Tongue (tissue), 2 donors: Measurements from ENCODE around the gene PFDN1. TPM values are rescaled to one million over a fixed set of nuclear protein-coding genes. Genes with fewer than 3 reads are reported as not detected.
A peak's percentile ranks its signal among the peaks of the same experiment; 100 is the strongest.

ENCODE experiments used
- DNase-seq: peaks from one replicate; pipeline ENCODE4 v3.0.0-alpha.2; 2015
- total RNA-seq: library from RNA; depleted of rRNA; stranded (reverse); fragments of >200 nt; gene quantifications from one replicate; pipeline ENCODE4 v1.2.3, GENCODE V29; 2014

PFDN1 gene
- total RNA-seq, 1 donor from 2014 or later: 64.2 TPM

DNA sequence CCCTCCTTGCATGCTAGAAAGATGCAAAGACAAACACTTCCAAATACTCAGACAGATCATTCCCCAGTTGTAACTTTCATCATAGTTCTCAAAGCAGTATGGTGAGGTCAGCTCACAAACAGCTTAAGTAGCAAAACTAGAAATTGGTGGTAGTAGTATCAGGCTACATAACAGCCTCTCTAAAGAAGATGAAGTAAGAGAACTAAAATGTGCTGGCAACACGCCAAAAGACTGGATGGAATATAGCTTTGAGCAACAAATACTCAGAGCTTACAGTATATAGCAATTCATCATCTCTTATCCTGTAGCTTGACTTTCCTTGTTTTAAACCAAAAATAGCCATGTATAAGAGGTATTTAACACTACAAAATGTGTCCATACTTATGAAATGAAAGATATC is 7.5 kb downstream of the PFDN1 start:
- DNase-seq: peak; percentile 93

DNA sequence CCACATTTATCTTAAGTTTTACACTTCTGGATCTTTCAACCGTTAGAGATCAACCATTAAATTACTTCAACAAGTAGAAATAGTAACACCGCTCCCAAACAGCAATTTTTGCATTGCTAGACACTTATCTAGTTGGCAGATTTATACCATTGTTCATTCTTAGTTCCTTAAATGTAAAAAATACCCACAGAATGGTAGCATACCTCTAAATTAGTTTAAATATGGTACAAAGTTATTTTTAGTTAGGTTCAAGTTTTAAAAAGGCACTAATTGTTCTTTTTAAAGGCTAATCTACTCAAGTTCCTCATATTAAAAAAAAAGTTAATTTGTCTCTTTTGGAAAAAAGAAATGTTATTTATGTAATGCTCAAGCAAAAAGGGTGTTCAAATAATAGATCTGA is 8.1 kb downstream of the PFDN1 start:
- DNase-seq: no peak

DNA sequence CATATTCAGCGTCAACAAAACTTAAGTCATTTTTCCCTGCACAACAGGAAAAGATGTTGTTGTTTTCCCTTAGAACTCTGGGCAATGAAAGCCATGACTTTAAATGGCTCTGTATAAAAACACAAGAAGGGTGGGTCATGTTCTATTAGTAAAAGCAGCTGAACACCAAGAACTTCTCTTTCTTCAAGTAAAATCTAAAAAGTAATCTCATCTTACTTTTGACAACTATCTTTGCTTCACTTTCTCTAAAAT is 9.1 kb downstream of the PFDN1 start:
- no peak for DNase-seq

DNA sequence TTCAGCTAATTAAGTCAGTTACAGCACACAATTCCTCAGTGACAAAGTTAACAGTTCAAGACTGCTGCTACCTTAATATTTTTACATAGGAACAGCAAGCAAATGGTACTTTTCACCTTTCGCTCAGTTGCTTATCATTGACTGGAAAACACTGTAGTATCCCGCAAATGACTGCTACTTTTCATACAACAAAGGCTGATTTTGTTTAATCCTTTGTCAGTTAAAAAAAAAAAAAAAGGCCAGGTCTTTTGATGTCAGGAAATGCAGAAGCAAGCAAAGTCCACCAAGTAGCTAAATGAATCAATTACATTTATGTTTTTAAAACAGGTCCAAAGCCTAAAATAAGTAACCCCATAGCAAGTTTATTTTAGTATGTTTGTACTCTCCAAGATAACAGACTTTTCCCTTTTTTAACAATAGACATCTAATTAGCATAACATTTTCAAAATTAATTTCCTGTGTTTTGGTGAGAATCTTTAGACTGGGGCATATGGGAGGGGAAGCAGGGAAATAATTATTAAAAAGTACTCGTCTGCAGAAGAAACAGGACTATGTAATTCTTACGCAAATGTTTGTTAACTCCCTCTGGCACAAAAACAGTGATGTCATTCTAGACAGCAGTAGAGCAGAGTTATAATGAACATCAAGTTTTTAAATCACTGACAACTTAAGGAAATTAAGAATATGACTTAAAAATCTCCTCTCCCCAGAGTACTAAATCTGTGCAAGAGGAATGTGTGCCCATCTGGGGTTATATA is 9.6 kb downstream of the PFDN1 start:
- no peak for DNase-seq

DNA sequence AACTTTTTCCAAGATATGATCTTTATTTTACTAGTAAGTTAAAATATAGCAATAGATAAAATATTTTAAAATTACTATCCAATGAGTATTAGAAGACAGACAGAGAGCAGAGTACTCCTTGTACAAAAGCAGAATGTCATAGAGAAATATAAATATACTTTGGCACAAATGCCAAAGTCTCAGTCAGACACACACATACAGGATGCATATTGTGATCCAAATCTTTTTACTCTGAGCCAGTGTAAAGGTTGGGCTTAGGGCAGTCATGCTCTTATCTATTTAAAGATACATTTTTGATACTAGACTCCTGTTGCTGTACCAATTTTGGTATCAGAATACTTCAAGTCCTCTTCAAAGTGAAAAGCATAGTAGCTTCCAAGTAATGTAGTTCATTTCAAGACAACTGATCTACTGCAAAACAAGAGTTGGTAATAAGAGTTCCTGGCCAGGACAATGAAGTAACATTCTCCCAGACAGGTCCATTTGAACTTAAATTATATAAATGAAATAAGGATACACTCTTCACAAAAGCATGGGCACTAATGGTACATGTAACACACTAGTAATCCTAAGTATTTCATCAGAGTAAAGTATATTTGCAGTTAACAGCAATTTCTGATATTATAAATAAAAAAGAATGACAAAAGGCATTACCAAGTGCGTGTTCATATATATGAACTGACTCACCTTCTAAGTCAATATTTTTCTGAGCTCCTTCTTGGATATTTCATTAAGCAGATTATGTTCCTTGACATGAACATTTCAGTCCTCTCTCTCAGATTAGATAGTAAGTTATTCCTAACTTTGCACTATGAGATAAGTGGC is 10.5 kb downstream of the PFDN1 start:
- DNase-seq: no peak

DNA sequence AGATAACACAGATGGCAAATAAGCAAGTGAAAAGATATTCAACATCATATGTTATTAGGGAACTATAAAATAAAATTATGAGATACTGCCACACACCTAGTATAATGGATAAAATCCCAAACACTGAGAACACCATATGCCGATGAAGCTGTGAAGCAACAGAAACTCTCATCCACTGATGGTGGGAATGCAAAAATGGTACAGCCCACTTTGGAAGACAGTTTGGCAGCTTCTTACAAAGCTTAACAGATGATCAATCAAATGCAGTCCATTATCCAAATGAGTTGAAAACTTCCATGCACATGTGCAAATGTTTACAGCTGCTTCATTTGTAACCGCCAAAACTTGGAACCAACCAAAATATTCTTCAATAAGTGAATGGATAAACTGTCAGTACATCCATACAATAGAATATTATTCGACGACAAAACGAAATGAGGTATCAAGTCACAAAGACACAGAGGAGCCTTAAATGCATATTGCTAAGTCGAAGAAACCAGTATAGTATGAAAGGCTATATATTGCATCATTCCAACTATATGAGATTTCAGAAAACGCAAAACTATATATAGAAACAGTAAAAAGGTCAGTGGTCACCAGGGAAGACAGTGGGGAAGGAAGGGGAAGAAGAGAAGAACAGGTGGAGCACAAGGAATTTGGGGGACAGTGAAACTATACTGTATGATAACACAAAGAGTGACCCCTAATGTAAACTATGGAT is 14.9 kb downstream of the PFDN1 start:
- DNase-seq: no peak

DNA sequence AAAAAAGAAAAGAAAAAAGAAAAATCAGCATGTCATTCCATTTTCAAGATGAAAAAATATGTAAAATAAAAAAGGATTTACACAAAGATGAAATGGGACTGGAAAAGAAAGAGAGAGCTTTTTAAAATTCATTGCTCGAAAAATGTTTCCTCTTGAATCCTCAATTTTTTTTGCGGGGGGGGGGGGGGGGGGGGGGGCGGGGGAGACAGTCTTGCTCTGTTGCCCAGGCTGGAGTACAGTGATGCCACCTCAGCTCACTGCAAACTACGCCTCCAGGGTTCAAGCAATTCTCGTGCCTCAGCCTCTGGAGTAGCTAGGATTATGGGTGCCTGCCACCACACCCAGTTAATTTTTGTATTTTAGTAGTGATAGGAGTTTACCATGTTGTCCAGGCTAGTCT is 16.5 kb downstream of the PFDN1 start:
- no peak for DNase-seq

DNA sequence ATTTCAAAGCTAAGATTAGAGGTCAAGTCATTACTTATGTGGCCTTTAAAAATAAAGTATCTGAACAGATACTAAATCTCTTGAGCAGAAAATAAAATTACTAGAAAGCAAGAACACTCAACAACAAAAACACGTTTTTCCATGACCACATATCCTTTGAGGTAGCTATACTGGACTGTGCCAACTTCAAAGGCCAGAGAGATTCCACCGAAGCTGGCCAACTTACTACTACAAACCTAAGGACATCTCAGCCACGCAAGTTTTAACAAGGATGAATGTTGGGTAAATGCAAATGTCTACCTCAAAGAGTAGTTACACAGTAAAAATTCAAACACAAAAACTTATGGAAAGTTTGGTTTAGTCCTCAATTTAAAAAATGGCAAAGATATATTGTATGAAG is 18.9 kb downstream of the PFDN1 start:
- DNase-seq: no peak

DNA sequence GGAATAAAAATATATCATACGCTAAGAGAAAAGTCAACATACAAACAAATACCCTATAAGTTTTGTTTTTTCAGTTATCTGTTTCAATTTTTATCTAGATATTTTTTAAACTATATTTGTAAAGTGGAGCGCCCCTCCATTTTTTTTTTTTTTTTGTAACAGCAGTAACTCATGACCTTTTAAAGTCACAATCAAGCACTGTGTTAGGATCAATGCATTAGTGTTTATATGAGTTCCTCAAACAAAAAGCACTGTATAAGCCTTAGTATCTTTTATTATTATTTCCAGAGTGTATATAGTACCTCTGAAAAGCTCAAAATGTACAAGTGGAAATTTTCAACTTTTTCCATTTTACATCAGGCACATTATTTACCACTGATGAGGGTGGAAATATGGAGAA is 20.6 kb downstream of the PFDN1 start:
- no peak for DNase-seq

DNA sequence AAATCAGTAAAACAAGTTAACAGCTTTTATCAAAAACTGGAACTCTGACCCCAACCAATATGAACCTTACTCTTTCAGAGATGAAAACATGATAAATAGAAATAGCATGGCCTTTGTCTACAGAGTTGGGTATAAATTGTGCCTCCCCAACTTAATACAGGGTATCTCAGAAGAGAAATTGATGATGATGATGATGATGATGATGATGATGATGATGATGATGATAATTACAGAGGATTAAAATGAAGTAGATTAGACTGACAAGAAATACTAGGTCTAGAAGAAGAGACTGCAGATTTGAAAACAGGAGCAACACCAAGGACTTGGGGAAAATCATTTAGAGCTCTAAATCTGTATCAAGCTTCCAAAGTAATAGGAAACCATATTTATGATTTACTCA is 27.1 kb downstream of the PFDN1 start:
- no peak for DNase-seq

DNA sequence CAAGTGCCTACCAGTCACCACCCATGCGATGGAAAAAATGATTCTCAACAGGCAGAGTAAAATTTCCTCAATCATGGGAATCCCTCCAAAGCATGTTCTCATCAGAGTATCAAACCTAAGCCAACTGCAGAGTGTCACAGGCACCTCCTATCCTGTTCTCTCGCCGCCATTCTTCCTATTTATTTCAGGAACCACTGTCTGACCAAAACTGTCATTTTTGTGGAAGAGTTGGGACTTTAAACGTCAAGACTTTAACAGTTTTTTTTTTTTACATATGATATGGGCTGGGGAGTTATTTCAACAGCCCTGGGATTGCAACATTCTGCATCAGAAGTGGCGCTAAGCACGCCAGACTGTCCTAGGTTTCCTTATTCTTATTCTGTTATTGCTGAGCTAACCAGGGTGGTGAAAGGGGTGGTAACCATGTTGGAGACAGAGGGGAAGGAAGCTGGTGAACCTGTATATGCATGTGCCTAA is 29.5 kb downstream of the PFDN1 start:
- DNase-seq: no peak

DNA sequence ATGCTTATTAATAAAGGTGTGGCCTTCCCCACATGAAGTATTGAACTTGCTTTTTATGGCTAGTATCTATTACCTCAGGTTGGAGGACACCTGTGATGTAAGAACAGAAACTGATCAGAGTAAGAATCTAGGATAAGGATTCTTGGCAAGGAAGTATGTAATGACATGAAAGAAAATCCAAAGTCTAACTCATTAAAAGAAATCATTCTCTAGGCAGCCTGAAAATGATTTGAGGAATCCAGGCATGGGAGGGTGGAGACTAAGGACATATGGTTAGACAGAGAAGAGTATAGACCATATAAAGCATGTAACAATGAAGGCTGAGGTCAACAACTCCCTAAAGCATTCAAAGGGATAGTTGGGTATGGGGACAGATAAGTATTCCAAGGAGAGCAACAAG is 32.9 kb downstream of the PFDN1 start:
- DNase-seq: no peak

DNA sequence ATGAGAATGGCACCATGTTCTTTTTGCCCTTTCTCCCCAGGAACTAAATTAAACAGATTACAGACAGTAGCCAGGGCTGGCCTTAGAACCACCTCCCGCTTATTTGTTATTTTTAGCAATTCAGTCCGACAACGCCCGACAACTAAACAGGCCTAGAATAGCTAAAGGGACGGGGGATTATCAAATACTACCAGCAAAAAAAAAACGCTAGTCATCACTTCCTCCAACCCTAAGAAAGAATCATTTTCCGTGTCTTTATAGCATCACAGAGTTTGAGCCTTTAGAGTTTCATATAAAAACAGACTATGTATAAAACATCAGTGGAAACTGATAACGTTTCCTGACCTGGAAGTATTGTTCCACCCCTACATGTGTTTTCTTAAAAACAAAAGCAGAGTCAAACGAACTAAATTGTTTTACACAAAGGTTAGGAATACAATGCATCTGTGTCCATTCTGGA is 35.3 kb downstream of the PFDN1 start:
- DNase-seq: no peak

DNA sequence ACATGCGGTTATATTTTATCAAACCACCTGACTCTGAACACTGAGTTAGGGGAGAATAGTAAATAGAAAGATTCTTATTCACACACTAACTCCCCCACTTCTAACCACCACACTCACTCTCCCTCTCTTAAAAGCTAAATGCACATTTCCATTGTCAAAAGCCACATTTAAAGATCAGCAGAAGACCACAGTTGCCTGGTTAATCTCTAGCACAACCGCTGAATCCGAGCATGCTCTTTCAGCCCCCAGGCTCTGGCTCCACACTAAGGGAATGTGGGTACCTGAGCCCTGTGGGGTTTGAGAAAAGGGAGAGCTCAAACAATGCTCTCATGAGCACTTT is 35.7 kb downstream of the PFDN1 start:
- DNase-seq: no peak

DNA sequence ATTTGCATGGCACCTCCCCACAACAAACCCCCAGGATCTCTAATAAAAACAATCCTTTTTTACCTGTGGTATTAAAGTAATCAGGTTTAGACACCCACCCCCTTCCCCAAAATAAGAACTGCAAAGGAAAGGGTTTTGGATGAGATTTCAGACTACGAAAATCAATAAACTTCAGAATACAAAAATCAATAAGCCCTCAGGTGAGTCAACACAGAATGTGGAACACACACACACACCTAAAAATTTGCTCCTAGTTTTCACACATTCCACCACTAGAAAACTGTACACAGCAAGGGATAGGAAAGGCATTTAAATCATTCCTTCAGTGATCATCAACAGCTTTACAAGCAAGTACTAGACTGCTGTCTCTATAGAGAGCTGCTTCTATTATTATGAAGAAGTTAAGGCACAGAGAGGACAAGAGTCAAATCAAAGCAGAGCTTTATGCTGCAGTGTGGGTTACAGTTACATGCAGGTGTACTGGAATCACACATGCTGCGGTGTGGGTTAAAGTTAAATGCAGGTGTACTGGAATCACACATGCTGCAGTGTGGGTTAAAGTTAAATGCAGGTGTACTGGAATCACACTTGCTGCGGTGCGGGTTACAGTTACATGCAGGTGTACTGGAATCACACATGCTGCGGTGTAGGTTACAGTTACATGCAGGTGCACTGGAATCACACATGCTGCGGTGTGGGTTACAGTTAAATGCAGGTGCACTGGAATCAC is 36.3 kb downstream of the PFDN1 start:
- DNase-seq: no peak

DNA sequence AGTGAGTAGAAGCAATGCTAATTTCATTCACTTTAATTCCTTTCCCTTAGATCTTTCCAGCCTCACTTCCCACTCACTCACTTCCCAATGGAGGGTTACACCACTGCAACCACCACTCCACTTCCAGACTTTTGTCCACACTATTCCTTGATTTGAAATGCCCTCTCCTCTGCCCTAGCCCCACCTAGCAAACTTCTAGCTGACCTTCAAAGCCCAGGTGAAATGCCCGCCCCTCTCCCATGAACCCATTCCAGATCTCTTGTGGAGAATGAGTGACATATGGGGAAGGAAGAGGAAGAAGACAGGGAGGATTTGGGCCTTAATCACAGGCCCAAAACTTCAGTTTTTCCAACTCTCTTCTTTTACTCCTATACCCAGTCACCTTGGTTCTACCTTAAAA is 37.1 kb downstream of the PFDN1 start:
- no peak for DNase-seq

DNA sequence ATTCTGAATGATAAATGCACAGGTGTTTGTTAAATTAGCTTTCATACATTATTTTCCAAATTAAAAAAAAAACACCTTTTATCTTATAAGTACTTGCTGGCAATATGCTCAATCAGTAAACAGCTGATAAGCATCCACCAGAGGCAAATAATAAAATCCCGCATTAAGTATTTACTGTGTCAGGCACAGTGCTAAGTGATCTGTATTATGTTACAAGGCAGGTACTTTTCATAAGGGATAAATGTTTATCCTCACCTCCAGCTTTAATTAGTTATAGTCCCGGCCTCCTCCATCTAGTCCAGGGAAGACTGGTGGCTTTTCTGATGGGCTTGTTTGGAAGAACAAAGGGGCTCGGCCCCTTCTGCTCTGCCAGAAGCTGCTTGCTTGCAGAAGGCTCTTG is 40.1 kb downstream of the PFDN1 start:
- no peak for DNase-seq

DNA sequence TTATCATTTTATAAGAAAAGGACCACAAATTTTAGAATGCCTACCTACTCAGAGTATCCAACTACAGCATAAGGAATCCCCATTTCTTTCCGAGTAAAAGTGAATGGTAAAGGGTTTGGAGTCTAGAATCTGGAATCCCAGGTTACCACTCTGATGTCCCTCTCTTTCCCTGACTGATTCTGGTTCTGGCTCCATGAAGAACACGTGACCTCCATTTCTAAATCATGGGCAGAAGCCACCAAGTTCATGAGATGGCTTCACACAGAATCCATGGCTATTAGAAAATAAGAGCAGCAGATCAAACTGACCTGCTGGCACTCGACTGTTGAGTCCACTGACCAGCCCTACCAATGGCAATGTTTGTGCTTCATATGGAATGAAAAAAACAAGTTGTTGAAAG is 40.7 kb downstream of the PFDN1 start:
- no peak for DNase-seq

DNA sequence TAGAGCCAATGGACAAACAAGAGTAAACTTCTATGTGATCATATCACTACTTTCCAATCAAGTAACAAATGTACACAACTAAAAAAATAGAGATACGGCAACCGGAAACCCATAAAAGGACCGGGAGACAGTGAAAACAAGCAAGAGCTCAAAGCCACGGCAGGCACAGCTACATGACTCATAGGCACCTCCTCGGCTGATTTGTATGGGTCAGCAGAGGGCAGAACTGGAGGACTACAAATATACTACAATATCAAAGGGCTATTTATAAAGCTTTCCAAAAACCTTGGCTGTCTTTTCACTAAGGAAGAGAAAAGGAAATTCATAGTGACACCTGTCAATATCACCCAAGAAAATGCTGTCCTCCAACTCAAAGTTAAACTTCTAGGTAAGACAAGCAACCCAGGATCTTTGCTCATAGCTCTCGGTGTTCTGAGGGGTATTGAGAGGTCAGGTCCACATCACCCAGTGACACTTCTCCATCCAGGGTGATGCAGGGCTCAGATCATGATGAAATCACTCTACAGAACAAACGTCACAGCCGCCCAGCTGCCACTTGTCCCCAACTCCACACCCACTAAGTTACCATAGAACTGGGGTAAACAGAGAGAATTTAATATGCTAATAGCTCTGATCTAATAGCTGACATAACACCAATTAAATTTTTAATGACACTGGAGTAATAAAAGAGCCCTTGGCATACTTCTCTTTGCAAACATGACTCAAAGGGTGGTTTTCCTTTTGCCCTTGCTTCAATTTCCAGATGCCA is 41.3 kb downstream of the PFDN1 start:
- DNase-seq: no peak

DNA sequence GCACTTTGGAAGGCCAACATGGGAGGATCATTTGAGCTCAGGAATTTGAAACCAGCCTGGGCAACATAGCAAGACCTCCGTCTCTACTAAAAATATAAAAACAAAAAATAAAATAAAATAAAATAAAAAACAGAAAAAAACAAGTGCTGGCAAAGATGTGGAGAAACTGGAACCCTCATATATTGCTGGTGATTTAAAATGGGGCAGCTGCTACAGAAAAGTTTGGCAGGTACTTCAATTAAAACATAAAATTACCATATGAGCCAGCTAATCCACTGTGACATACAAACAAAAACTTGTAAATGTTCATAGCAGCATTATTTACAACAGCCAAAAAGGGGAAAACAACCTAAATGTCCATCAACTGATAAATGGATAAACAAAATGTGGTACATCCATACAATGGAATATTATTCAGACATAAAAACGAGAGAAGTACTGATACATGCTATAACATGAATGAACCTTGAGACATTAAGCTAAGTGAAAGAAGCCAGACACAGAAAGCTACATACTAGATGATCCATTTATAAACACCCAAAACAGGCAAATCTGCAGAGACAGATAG is 42.7 kb downstream of the PFDN1 start:
- DNase-seq: no peak

DNA sequence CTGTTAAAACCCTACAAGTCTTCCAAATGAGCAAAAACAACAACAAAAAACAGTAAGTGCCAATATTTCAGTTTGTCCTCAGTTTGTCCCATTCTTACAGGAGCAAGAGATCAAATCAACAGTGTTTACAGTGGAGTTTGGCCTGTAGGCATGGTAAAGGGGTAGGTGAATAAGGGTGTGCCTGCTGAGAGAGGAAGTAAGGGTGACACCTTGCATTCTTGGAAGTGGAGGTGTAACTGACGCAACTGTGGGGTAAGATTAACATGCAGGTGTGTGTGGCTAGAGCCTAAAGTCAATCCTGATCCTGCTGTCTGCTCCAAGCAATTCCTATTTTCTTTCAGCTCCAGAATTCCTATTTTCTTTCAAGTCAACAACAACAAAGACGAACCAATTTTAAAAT is 43.4 kb downstream of the PFDN1 start:
- DNase-seq: no peak

DNA sequence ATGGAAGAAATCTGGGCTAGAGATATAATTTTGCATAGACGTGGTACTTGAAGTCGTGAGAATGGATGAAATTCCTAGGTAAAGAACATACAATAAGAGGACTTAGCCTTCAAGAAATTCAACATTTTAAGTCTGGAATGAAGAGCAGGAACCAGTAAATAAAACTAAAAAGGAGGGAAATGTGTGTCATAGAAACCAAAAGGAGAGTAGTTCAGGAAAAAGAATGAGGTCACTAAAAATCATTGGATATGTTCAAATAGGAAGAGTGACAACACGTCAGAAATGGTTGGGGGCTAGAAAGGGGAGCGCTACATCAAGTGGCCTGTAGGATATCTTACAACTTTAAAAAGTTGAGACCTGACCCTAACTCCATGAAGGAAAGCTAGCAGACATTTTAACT is 44.0 kb downstream of the PFDN1 start:
- DNase-seq: no peak
